HPDE6-E6E7 (cell line): ENCODE data around the gene TBC1D22A.

ENCODE experiments used
- DNase-seq: peaks from one replicate; pipeline ENCODE4 v3.0.0; 2011; ENCODE audit warnings: missing footprints; ENCODE audit errors: extremely low spot score

TBC1D22A gene

DNA sequence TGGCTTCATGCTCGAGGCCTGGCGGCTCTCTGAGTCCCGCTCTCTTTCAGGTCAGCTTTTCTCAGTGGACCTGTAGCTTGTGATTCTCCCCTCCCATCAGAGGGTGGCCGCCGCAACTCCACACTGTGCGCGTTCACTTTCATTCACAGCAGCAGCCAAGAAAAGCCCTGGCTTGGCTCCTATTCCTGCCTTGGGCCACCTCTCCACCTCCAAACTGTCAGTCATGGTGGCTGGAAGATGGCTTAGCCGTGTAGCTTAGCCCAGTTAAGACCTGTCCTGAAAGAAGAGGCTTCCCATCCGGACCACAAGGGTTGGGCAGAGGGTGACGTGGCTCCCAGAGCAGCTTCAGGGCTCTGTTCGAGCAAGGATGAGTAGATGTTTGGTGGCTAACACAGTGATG lies 125.5 kb downstream of the TBC1D22A start:
- DNase-seq: no peak

DNA sequence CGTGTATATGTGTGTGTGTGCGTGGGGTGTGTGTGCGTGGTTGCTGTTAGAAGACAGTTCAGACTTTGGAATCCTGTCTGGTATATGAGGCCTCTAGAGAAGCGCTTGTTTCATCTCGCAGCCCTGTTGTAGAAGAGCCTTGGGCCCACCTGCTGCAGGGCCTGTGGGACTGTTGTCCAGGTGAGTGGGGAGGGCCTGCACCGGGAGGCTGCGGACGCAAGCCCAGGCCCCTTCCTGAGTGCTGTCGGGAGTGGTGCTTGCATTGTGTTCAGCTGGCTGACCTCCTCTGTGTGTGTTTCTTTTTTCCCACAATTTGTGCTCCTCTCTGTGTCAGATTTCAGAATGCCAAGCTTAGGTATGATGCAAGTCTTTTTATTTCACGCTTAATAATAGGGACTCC lies 128.4 kb downstream of the TBC1D22A start:
- DNase-seq: no peak

DNA sequence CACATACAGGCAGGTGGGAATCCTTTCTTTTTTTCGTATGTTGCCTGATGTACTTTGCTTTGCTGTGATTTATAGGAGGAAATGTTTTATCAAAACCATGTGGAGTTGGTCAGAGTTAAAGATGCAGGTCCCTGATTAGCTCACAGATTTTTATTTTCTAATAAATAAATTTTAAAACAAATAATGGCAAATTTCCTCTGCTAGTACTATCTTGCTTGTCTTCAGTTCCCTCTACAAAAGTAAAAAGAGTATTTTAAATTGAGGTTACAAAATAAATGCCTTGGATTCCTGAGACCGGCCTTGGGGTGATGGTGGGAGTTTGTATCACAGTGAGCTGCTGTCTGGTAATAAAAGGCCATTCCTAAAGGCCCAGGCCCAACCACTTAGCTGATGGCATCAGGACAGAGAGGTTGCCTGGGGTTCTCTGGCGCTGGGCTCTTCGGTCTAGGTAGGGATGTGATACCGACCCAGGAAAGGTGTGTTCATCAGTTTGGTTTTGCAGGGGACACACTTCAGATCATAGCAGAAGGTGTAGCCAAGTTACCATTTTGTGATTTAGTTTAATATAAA lies 129.0 kb downstream of the TBC1D22A start:
- no peak for DNase-seq

DNA sequence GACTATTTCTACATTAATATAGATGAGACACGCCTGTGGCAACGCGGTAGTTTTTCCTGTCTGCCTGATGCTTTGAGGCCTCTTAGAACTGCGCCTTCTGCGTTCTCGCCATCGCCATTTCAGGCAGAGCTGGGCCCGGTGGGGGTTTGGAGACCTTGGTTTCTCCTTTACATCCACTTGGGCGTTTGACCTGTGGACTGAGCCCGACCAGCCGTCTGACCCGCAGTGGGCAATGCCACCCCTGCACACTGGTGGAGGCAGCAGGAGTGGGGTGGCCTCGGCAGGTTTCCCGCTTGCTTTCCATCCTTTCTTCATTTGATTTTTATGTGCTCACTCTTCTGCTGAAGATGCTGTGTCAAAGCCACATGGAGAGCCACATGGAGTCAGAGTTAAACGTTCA lies 130.4 kb downstream of the TBC1D22A start:
- DNase-seq: no peak

DNA sequence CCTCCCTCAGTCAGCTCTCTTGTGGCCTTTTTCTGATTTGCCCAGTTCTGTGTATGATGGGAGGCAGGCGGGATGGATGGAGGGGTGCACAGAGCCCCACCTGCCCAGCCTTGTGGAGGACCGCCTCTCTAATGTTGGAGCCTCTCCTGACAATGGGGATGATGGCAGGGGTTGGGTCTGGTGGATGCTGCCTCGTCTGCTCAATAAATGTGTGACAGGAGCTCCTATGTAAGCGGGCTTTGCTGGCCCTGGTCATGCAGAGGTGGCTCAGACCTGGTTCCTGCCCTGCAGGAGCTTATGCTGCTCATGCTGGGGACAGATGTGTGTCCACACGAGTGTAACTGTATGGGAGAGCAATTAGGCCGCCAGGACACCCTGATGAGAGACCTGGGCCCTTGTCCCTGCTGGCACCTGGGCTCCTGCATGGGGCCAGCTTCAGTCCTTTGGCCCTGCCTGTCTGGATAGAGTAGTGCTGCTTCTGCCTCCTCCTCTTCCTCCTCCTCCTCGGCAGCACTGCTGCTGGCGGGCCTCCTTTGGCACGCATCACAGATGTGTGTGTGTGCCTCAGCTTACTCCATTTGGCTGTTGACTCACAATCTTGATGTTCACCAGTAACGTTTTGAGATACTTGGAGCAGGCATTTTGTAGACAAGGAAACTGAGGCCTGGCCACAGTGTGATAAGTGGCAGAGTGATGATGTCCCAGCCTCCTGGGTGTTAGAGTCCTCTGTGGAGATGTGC lies 131.0 kb downstream of the TBC1D22A start:
- no peak for DNase-seq

DNA sequence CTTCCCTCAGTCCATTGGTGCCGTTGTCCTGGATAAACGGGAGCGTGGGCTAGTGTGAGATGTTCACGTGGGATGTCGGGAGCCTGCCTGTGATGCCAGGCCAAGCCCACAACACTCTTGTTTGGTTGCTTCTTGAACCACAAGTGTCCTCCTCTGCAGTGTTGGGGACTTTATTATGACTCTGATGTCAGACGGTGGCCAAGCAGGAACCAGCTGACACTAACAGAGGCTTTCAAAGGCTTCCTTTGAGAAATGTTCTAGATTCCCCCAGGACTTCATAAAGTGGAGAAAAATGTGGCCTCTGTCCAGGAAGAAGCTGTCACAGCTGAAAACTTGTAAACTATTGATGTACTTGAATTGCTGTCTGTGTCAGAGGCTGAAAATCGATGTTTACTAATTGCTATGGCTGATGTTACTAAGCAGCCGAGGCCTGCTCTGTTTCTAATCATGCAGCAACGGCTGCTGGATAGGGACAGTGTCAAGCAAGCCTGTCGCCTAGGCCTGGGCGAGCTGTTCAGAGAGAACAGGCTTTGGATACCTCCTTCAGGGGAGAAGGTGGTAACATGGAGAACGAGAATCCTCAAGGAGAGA lies 131.7 kb downstream of the TBC1D22A start:
- no peak for DNase-seq

DNA sequence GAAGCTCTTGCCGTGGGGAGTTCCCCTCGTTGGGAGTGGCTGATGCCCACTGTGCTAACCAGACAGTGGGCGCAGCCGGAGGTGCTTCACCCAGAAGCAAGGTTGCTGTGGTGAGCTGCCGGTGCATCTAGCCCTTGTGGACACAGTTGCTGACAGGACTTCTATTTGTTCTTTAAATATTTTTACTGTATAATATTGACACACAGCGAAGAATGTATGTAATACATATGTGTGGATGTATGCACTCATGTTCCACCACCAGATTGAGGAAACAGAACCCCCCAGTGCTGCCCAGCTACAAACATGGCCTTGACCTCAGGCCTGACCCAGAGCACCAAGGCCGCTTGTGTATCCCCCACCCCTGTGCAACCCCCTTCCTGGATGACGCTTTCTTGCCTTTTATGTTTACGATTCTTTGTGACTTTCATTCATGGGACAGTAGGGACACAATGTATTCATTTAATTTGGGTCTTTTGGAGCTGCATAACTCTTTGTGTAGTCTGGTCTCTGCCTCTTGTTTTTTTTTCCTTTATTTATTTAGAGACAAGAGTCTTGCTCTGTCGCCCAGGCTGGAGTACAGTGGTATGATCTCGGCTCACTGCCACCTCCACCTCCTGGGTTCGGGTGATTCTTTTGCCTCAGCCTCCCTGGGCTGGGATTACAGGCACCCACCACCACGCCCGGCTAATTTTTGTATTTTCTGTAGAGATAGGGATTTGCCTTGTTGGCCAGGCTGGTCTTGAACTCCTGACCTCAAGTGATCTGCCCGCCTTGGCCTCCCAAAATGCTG lies 132.6 kb downstream of the TBC1D22A start:
- no peak for DNase-seq

DNA sequence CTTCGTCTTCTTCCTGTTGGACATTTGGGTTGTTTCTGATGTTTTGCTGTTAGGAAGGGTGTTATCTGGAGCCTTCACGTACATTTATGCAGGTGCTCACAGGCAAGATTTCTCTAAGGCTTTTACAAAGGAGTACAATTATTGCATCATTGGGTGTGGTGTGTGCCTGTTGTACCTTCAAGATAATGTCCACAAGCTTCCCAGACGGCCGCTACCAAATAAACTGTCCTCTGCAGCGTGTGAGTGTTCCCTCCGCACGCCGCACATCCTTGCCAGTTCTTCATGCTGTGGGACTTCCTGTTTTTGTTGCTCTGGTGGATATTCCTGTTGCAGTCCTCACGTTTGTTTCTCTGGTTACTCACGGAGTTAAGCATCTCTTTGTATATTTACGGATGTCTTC lies 133.3 kb downstream of the TBC1D22A start:
- DNase-seq: no peak

DNA sequence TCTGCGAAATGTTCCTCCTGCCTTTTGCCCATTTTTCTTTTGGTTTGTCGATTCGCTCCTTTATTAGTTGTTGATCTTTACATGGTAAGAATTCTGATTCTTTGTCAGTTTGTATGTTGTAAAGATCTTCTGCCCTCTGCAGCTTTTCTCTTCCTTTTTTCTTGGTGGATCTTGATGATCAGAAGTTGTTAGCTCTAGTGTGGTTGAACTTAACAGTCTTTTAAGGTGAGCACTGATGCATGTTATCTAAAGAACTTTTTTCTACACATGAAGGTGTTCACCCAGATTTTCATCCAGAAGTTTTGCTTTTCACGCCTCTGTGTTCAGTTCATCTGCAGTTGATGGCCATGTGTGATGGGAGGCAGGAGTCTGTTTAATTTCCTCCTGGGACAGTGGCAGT lies 133.7 kb downstream of the TBC1D22A start:
- DNase-seq: no peak

DNA sequence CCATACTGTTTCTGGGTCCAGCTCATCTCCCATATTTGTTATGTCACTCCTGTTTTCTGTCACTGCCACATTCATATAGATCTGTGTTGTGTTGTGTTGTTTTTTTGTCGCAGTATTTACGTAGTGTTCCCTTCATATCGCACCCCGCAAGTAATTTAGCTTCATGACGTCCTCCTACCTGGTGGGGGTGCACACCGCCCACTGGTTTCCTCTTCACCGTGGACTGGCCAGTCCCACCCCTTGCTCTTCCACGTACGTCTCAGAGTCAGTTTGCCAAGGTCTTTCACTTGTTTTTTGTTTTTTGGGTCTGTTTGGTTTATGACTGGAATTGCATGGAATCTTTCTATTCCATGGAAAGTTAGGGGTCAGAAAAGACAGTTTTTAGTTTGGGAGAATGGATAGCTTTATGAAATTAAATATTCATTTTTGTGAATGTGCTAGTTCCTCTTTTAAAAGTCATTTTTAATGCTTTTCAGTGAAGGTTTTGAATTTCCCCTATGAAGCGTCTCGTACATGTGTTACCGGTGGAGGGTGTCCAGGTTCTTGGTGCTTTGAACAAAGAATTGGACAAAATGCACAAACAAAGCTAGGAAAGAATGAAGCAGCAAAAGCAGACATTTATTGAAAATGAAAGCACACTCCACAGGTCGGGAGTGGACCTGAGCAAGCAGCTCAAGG lies 134.3 kb downstream of the TBC1D22A start:
- no peak for DNase-seq

DNA sequence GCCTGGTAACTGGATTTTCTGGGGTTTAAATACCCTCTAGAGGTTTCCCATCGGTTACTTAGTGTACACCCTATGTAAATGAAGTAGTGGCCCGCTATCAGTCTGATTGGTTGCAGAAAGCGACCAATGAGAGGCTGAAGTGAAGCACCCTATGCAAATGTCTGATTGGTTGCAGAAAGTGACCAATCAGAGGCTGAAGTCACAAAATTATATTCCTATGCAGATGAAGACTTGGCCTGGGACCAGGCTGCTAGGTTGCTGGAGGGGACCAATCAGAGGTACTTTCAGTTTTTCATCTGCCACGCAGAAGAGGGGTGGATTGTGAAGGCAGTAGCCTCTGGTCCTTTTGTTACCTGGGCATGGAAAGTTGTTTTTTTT lies 134.8 kb downstream of the TBC1D22A start:
- DNase-seq: no peak

DNA sequence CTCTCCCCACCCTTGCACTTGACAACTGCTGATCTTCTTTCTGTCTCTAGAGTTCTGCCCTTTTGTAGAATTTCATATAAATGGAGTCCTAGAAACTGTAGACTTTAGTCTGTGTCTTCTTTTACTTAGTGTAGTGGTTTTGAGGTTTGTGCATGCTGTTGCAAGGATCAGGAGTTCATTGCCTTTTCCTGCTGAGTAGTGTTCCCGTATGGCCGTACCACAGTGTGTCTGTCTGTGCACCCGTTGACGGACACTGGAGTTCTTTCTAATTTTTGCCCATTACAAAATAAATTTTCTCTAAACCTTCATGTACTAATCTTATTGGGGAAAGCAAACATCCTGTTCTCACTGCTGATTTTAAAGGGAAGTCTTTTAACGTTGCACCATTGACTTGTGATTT lies 138.1 kb downstream of the TBC1D22A start:
- DNase-seq: no peak

DNA sequence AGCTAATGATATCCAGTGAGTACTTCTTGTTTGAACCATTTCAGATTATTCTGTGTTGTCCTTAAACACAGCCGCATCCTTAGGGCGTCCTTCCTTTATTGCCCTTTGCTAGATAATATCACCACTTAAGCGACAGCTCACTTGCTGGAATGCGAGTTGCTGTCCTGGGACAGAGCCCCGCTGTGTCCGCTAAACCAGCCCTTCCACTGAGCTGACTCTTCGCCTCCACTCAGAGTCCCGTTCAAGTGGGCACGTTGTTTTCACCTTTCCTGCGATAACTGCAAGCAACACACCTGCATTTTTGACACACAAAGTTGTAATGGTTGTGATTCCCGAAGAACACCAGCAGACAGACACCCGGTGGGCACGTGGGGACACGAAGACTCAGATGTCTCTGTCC lies 140.0 kb downstream of the TBC1D22A start:
- no peak for DNase-seq

DNA sequence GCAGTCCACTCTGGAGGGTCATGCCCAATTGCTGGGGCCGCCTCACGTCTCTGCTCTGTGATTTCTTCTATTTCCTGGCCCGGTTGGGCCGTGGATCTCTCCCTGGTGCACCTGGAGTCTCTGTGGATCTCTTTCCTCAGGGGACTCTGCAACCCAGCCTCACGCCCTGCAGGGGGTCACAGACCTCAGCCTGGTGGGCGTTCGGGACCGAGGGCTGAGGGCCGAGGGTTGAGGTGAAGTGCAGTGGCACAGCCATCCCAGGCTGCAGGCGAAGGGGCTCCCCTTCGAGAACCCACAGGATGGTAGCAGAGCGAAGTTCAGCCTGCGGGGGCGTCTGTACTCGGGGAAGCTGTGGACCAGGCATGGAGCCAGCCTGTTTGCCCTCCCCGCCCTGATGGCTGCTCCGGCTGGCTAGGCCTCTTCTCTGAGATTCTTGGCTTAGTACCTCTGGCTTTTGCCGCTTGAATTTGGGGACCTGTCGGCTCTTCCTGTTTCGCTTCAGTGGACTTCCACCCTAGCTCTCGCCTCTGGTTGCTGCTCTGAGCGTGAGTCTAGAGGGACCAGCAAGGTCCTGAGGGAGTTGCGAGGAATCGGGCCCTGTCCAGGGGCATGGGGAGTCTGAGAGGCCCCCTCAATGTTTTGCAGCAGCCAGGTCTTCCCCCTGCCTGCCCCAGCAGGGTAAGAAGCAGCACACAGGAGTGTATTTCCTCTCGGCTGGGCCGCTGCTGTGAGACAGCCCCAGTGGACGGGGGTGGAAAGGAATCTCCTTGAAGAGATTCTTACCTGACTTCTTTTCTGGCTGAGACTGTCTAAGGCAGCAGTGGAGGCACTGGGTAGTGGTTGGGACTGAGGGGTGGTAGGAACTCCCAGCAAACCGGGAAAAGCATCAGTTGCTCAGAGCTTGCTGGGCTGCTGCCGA lies 140.8 kb downstream of the TBC1D22A start:
- DNase-seq: no peak

DNA sequence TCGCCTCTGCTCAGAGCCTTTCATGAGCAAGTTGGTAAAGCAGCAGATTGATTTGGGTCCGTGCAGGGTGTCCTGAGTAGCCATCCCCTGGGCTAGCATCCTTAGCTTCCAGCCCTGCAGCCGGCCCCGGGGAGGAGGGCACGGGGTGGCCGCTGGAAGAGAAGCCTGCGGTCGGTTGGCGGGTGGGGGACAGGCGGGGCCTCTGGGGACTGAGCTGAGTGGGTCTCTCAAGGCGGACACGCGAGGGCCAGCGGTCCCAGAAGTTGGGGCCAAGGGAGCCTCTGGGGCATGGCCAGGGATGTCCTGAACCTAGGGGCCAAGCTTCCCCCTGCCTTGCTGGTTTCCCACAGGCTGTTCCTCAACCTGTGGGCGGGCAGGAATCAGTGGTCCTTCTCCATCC lies 143.0 kb downstream of the TBC1D22A start:
- no peak for DNase-seq

DNA sequence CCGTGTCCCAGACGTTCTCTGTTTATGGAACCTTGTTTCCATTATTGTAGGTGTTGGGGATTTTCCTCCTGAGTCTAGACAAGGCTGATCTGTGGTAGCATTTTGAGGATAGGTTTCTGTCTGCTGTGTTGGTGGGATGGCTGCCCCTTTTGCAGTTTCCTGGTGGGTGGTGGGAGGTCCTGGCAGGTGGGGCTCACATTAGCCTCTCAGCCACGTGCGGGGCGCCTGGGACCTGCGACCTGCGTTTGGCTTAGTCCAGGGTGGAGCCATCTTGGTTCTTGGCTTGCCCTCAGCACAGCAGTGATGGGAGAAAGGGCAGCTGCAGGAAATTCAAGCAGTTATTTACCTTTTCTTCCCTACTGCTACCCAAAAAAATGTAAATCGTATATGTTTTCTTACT lies 143.4 kb downstream of the TBC1D22A start:
- no peak for DNase-seq

DNA sequence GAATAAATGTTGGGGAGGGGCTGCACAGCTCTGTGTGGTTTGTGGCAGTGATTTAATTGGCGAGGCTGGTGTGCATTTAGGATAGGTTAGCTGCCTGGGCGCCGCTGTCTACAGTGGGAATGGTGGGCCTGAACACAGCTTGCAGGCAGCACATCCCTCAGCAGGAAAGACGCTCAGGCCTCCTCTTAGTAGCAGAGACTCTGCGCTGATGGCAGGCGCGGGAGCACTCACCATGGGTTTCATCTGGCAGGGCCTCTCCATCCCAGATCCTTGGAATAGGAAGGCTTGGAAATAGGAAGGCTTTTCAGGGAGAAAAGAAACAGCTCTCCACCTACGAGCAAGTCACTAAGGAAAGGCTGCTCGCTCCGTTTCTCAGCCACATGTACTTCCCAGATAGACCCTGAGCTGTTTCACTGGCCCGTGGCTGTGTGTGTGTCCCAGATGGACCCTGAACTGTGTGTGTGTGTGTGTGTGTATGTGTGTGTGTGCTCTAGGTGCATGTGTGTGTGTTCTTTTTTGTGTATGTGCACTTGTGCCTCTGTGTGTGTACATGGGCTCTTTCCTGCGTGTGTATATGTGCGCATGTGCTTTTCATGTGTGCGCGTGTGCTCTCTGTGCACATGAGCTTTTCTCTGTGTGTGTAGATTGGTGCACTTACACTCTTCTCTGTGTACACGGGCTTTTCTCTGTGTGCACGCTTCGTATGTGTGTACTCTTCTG lies 144.0 kb downstream of the TBC1D22A start:
- no peak for DNase-seq

DNA sequence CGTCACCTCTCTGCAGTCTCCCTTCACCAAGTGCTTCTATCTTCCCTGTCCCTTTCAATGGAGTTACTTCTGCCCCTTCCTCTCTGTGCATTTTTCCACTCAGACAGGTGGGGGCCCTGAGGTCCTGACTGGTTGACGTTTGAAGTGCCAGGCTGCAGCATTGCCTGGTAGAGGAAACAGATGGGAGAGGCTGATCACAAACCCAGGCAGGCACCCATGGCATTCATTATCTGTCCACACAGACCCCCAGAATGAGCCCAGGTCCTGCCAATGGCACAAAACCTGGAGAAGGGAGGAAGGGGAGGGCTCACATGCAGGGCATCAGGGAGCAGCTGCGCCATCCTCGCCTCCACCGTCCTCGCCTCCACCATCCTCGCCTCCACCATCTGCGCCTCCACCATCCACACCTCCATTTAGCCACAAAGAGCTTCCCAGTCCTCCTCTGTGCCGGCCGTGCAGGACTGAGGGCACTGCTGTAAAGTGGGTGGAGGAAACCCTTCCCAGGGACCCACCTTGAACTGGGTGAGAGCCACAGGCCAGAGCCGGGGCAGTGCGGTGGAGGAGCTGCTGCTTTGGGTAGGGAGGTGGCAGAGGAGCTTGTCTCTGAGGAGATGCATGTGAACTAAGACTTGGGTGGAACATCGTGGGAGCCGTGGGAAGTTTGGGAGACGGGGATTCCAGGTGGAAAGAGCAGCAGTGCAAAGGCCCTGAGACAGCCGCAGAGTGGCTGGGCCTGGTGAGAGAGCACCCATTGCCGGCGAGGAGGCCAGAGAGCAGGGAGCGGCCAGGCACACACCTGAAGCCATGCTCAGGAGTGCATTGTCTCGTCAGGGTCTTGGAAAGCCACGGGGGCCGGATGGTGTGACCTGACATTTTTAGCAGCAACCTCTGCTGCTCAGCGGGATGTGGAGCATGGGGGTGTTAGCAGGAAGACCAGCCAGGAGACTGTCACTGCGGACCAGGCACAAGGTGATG lies 145.1 kb downstream of the TBC1D22A start:
- no peak for DNase-seq

DNA sequence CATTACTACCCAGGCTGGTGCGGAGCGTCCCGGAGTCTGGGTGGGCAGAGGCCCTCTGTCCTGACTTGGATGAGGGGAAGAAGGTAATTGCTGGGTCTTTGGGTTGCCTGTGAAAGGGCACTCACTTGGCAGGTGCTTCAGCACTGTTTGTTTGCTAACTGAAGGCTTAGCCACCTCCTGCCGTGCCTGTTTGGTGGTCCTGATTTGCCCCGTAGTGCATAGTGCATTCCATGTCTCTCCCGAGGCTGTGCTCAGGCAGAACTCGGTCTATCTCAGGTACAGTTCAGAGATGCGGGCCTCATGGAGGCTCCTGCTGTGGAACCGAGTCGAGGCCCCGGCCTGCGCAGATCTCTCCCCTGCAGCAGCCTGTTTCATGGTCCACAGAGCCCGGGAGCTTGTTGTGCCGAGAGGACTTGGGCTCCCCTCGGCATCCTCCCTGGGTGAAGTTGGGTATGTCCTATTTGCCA lies 146.2 kb downstream of the TBC1D22A start:
- no peak for DNase-seq
